ENCODE data around the gene ELANE. TPM values are rescaled to one million over a fixed set of nuclear protein-coding genes. Genes with fewer than 3 reads are reported as not detected.

The ELANE gene
- polyA plus RNA-seq, 1 experiment, result not detected

DNA sequence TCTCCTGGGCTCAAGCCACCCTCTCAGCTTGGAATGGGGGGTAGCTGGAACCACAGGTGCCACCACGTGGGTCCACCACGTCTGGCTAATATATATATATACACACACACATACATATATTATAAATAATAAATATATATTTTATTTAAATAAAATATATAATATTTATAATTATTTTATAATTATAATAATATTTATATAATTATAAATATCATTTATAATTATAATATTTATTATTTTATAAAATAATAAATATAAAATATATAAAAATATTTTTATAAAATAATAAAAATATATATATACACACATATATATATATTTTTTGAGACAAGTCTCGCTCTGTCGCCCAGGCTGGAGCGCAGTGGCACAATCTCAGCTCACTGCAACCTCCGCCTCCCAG, 2.4 kb downstream of the ELANE start:
- TF ChIP-seq CTCF (IDR thresholded peaks at IDR 0.05; ENCODE audit: low read depth, low read length), result no peak
- no peak for DNase-seq (ENCODE audit: low read depth, low spot score)
- ChIA-PET CTCF (no interaction called here), POLR2A (interaction anchor here (0.7 kb wide), 2 partner anchors 9 to 39 kb away, joined by 3 read pairs; no protein-coding TSS in a partner anchor)
- H3K27me3 ChIP-seq (ENCODE audit: control insufficient read depth, insufficient read depth, low read length), result peaks cover 16% of the 10 kb centered on the region
- no peaks in the 10 kb centered on the region; the same call in 1 of the 2 replicates for H3K9me3 ChIP-seq (ENCODE audit: control insufficient read depth, insufficient read depth, low read length)
- H3K27ac ChIP-seq (ENCODE audit: low read depth, low read length), result no peak overlapping the region
- no peak overlapping the region for H3K4me3 ChIP-seq (ENCODE audit: low read depth, low read length)

DNA sequence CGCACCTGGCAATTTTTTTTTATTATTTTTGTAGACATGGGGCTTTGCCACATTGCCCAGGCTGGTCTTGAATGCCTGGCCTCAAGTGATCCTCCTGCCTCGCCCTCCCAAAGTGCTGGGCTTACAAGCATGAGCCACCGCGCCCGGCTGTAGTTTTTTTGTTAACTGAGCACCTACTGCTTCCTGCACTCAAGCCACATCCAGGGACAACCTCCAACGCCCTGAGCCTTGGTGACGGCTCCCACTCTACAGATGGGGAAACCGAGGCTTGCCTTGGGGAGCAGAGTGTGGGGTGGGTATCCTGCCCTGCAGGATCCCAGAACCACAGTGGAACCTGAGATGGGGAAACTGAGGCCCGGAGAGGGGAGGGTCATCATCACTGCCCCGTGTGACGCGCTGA, 3.0 kb downstream of the ELANE start:
- peaks cover 16% of the 10 kb centered on the region for H3K27me3 ChIP-seq (ENCODE audit: control insufficient read depth, insufficient read depth, low read length)
- H3K9me3 ChIP-seq (ENCODE audit: control insufficient read depth, insufficient read depth, low read length), result no peaks in the 10 kb centered on the region; the same call in 1 of the 2 replicates
- ChIA-PET CTCF (no interaction called here), POLR2A (no interaction called here)
- H3K27ac ChIP-seq (ENCODE audit: low read depth, low read length), result no peak overlapping the region
- no peak overlapping the region for H3K4me3 ChIP-seq (ENCODE audit: low read depth, low read length)
- DNase-seq (ENCODE audit: low read depth, low spot score), result no peak
- no peak for TF ChIP-seq CTCF (IDR thresholded peaks at IDR 0.05; ENCODE audit: low read depth, low read length)

- Histone ChIP-seq H3K27me3 (ENCODE audit: control insufficient read depth, insufficient read depth, low read length) (peaks cover 16% of the 10 kb centered on the region), H3K4me3 (ENCODE audit: low read depth, low read length) (no peak overlapping the region), H3K27ac (ENCODE audit: low read depth, low read length) (no peak overlapping the region), H3K9me3 (ENCODE audit: control insufficient read depth, insufficient read depth, low read length) (no peaks in the 10 kb centered on the region; the same call in 1 of the 2 replicates)
- ChIA-PET POLR2A (no interaction called here), CTCF (no interaction called here)
- DNase-seq (ENCODE audit: low read depth, low spot score), result no peak
- no peak for TF ChIP-seq CTCF (IDR thresholded peaks at IDR 0.05; ENCODE audit: low read depth, low read length)
Measured at GRCh38 chr19:855566-856120, 3.5 kb downstream of the ELANE start.

DNA sequence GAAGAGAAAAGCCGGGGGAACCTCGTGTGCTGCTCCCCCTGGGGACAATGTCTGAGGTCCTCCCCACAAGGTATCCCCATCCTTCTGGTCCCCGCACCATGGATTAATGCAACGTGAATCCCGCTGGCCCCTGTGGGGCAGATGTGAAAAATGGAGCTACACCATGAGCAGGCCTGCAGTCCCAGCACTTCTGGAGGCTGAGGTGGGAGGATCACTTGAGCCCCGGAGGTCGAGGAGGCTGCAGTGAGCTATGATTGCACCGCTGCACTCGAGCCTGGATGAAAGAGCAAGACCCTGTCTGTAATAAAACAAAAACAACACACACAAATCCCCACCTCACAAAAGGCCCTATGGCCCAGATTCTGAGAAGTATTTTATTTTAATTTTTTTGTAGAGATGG, 6.2 kb downstream of the ELANE start:
- H3K27me3 ChIP-seq (ENCODE audit: control insufficient read depth, insufficient read depth, low read length), result peaks cover 5% of the 10 kb centered on the region
- H3K9me3 ChIP-seq (ENCODE audit: control insufficient read depth, insufficient read depth, low read length), result peaks cover 6% of the 10 kb centered on the region; the same call in 1 of the 2 replicates
- no peak overlapping the region for H3K4me3 ChIP-seq (ENCODE audit: low read depth, low read length)
- no peak overlapping the region for H3K27ac ChIP-seq (ENCODE audit: low read depth, low read length)
- no peak for DNase-seq (ENCODE audit: low read depth, low spot score)
- CTCF ChIA-PET, result interaction anchor here (0.7 kb wide), 2 partner anchors 64 to 351 kb away, joined by 4 to 7 read pairs; no protein-coding TSS in a partner anchor
- POLR2A ChIA-PET, result interaction anchor here (0.7 kb wide), 1 partner anchor 21 kb away, joined by 3 read pairs; no protein-coding TSS in a partner anchor
- no peak for TF ChIP-seq CTCF (IDR thresholded peaks at IDR 0.05; ENCODE audit: low read depth, low read length)
